ENCODE results near the gene ESAM. TPM values are rescaled to one million over a fixed set of nuclear protein-coding genes. Genes with fewer than 3 reads are reported as not detected.
A peak's percentile ranks its signal among the peaks of the same experiment; 100 is the strongest.

Gene ESAM
- polyA plus RNA-seq, 2 donors: 16.8 to 34.1 TPM

DNA sequence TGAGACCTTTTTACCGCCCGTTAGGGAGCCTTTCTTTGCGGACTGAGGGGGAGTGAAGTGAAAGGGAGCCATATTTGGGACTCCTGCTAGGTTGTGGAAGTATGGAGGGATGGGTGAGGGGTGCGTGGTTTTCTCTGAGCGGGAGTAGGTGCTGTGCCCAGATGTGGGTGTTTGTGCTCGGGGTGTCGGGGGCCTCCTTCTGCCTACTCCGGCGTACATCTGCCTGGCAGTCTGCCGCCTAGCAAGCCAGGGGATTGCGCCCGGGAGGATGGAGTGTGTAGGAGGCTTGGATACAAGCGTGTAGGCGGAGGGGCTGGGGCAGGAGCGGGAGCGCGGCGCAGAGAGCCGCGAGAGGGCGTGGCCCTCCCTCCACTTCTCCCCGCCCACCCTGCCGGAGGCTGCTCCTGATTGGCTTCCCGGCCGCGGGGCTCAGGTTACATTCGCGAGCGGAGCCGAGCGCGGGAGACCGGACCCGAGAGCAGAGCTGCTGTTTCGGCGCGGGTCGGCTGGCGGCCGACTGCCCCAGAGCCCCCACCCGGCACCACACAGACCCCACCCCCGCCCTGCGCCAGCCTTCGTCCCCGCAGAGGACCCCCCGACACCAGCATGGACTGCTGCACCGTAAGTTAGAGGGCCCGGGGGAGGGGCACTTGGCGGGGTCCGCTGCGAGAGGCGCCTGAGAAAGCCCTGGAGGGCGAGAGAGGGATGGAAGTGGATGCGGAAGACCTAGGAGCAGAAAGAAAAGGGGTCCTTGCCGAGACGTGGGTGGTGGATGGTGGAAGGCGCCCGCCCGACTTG, 22.4 kb downstream of the ESAM start, which contains the start of gene NRGN:
Gene NRGN (plus strand): TSS at position 464 of the 798 bp plus-strand sequence. CDS start 143 bp downstream, at position 607.
- Histone ChIP-seq H3K27ac (ENCODE audit: low read depth in 2 of 2, low read length in 1 of 2) (no peak within 1 kb of the TSS), H3K4me1 (ENCODE audit: control insufficient read depth in 2 of 2, insufficient read depth in 2 of 2, low read length in 1 of 2) (peaks cover 0 to 5% of the 10 kb centered on the region in 2 donors), H3K36me3 (ENCODE audit: control insufficient read depth in 2 of 2, insufficient read depth in 2 of 2, low read length in 1 of 2) (no peaks in the 10 kb centered on the region), H3K27me3 (ENCODE audit: control insufficient read depth in 1 of 2, insufficient read depth in 2 of 2, low read length in 2 of 2) (peaks cover 0 to 3% of the 10 kb centered on the region in 2 donors), H3K4me3 (ENCODE audit: low read depth in 1 of 2, low read length in 2 of 2) (peak within 1 kb of the TSS; percentile 35 to 54), H3K9me3 (ENCODE audit: control insufficient read depth in 2 of 2, insufficient read depth in 1 of 2, low read depth in 1 of 2, low read length in 1 of 2) (no peaks in the 10 kb centered on the region)
- 2% methylated on average over 53 to 59 of the region's 59 CpGs for WGBS, 2 donors

DNA sequence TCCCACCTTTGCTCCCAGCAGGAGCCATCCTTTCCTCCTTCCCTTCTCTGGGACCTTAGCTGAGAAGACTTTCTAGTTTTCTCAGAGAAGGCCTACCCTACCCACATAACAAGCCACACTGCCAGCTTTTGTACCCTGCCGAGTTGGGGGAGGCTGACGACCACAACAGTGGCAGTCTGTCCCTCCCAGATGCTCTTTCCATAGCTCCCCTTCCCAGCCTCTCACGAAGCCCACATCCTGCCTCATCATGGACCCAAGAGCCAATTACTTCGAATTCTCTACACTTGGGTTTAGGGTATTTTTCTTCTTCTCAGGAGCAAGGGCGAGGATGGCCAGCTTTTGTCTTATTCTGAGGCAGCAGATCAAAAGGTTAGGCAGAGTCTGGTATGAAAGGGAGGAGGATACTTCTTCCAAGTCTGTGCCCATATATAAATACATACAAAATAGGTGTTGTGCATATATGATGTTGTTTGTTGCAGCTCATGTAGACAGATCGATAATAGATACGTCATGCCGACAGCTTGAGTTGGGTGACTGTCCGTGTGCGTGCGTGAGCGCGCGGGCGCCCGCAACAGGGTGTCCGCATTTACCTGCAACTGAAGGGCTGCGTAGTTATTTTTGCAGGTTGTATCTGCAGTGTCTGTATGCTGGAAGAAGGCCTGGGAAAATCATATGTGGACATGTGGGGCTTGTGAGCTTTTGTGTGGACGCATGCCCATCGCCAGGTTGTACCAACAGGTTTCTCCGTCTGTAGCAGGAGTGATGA, 23.2 kb downstream of the ESAM start:
- Histone ChIP-seq H3K4me3 (ENCODE audit: low read depth in 1 of 2, low read length in 2 of 2) (no peak overlapping the region), H3K36me3 (ENCODE audit: control insufficient read depth in 2 of 2, insufficient read depth in 2 of 2, low read length in 1 of 2) (no peaks in the 10 kb centered on the region), H3K27me3 (ENCODE audit: control insufficient read depth in 1 of 2, insufficient read depth in 2 of 2, low read length in 2 of 2) (peaks cover 0 to 3% of the 10 kb centered on the region in 2 donors), H3K27ac (ENCODE audit: low read depth in 2 of 2, low read length in 1 of 2) (no peak overlapping the region), H3K4me1 (ENCODE audit: control insufficient read depth in 2 of 2, insufficient read depth in 2 of 2, low read length in 1 of 2) (peaks cover 0 to 5% of the 10 kb centered on the region in 2 donors), H3K9me3 (ENCODE audit: control insufficient read depth in 2 of 2, insufficient read depth in 1 of 2, low read depth in 1 of 2, low read length in 1 of 2) (no peaks in the 10 kb centered on the region)
- 61 to 75% methylated on average over 21 of the region's 21 CpGs for WGBS, 2 donors

DNA sequence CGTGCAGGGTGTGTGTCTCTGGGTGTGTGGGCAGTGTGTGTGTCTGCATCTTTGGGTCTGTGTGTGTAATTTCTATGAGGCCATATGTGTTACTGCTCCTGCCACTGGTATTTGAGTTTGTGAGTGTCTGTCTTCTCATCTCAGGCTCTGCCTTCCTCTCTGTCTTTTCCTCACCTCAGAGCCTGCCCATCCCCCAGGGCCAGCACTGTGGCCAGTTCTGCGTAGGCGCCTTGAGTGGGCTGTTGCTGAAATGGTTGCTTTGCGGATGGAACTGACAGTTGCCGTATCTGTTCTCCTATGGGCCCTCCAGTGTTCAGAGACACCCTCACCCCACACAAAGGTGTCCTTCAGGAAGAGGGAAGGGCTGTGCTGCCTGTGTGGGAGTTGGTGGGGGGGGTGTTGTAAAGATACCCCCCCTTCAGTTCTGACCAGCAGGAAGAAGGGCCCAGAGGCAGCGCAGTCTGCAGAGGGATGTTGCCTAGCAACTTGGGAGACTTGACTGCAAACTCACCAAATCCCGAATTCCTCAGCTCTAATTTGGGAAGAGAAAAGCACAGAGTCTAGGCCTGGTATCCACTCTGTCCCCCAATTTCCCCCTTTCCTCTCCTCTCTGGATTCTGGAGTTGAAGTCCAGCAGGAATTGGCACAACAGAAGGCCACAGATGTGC, 24.3 kb downstream of the ESAM start:
- 81 to 88% methylated on average over 7 of the region's 7 CpGs for WGBS, 2 donors
- Histone ChIP-seq H3K4me3 (ENCODE audit: low read depth in 1 of 2, low read length in 2 of 2) (no peak overlapping the region), H3K27me3 (ENCODE audit: control insufficient read depth in 1 of 2, insufficient read depth in 2 of 2, low read length in 2 of 2) (peaks cover 0 to 3% of the 10 kb centered on the region in 2 donors)

DNA sequence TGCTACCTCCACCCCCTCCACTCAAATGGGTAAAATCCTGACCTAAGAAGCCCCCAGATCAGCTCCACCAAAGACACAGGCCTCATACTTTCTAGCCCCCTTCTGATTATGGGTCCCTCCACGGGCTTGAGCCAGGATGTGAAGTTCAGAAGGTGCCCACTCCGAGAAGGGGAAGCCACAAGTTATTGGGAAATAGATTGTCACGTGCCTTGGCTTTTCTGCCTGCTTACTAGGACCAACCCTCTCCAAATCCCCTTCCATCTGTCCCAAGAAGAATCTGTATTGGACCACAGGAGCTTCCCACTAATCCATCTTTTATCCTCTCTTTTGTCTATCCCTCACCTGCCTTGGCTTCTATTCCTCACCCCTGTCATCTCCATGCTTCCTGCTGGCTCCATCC, 25.4 kb downstream of the ESAM start:
- no peak overlapping the region for H3K27ac ChIP-seq (ENCODE audit: low read depth in 2 of 2, low read length in 1 of 2)
- H3K9me3 ChIP-seq (ENCODE audit: control insufficient read depth in 2 of 2, insufficient read depth in 1 of 2, low read depth in 1 of 2, low read length in 1 of 2): no peaks in the 10 kb centered on the region
- H3K36me3 ChIP-seq (ENCODE audit: control insufficient read depth in 2 of 2, insufficient read depth in 2 of 2, low read length in 1 of 2): no peaks in the 10 kb centered on the region
- peaks cover 0 to 5% of the 10 kb centered on the region in 2 donors for H3K4me1 ChIP-seq (ENCODE audit: control insufficient read depth in 2 of 2, insufficient read depth in 2 of 2, low read length in 1 of 2)
- peaks cover 0 to under 1% of the 10 kb centered on the region in 2 donors for H3K27me3 ChIP-seq (ENCODE audit: control insufficient read depth in 1 of 2, insufficient read depth in 2 of 2, low read length in 2 of 2)
- H3K4me3 ChIP-seq (ENCODE audit: low read depth in 1 of 2, low read length in 2 of 2): no peak overlapping the region
- WGBS, 2 donors: 53 to 55% methylated on average over 3 of the region's 3 CpGs

More for the DNA sequence above, 24.3 kb downstream of the ESAM start:
- peaks cover 0 to 5% of the 10 kb centered on the region in 2 donors for H3K4me1 ChIP-seq (ENCODE audit: control insufficient read depth in 2 of 2, insufficient read depth in 2 of 2, low read length in 1 of 2)
- H3K36me3 ChIP-seq (ENCODE audit: control insufficient read depth in 2 of 2, insufficient read depth in 2 of 2, low read length in 1 of 2): no peaks in the 10 kb centered on the region
- no peak overlapping the region for H3K27ac ChIP-seq (ENCODE audit: low read depth in 2 of 2, low read length in 1 of 2)
- no peaks in the 10 kb centered on the region for H3K9me3 ChIP-seq (ENCODE audit: control insufficient read depth in 2 of 2, insufficient read depth in 1 of 2, low read depth in 1 of 2, low read length in 1 of 2)

DNA sequence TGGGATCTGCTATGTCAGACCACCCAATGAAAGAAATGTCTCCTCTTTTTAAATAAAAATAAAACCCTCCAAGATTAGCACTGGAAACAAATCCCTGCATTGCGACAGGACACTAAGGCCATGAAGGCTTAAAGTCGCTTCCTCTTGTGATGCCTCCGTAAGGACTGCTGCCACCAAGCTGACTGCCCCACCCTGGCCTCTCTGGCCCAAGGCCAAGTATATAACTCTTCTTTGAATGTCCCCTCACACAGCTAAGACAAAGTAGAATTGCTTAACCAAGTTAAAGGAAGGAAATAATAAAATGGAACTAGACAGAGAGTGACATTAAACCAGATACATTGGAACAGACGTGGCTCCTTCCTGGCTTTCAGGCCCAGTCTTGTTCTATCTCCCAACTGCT, 29.9 kb downstream of the ESAM start:
- H3K27ac ChIP-seq (ENCODE audit: low read depth in 2 of 2, low read length in 1 of 2): no peak overlapping the region
- 78 to 92% methylated on average over 4 of the region's 4 CpGs for WGBS, 2 donors
- no peaks in the 10 kb centered on the region for H3K9me3 ChIP-seq (ENCODE audit: control insufficient read depth in 2 of 2, insufficient read depth in 1 of 2, low read depth in 1 of 2, low read length in 1 of 2)
- no peaks in the 10 kb centered on the region for H3K4me1 ChIP-seq (ENCODE audit: control insufficient read depth in 2 of 2, insufficient read depth in 2 of 2, low read length in 1 of 2)
- no peaks in the 10 kb centered on the region for H3K36me3 ChIP-seq (ENCODE audit: control insufficient read depth in 2 of 2, insufficient read depth in 2 of 2, low read length in 1 of 2)
- no peaks in the 10 kb centered on the region for H3K27me3 ChIP-seq (ENCODE audit: control insufficient read depth in 1 of 2, insufficient read depth in 2 of 2, low read length in 2 of 2)
- H3K4me3 ChIP-seq (ENCODE audit: low read depth in 1 of 2, low read length in 2 of 2): no peak overlapping the region

DNA sequence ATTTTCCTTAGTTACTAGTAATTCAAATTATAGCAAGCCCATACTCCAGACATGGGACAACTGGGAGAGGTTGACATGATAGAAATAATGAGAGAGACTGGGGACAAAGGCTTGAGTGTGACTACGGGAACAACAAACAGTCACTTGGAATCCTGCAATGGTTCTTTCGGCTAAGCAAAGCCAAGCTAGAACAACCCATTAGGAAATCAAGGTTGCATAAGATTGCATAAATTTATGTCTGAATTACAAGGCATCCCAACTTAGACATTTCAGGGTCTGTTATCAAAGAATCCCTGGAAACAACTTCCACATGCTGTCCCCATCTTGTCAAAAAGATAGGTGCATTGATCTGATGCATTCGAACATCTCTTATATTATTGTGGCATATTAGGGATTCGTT, 32.5 kb downstream of the ESAM start:
- Histone ChIP-seq H3K9me3 (ENCODE audit: control insufficient read depth in 2 of 2, insufficient read depth in 1 of 2, low read depth in 1 of 2, low read length in 1 of 2) (no peaks in the 10 kb centered on the region), H3K27me3 (ENCODE audit: control insufficient read depth in 1 of 2, insufficient read depth in 2 of 2, low read length in 2 of 2) (no peaks in the 10 kb centered on the region), H3K27ac (ENCODE audit: low read depth in 2 of 2, low read length in 1 of 2) (no peak overlapping the region), H3K36me3 (ENCODE audit: control insufficient read depth in 2 of 2, insufficient read depth in 2 of 2, low read length in 1 of 2) (no peaks in the 10 kb centered on the region), H3K4me3 (ENCODE audit: low read depth in 1 of 2, low read length in 2 of 2) (no peak overlapping the region), H3K4me1 (ENCODE audit: control insufficient read depth in 2 of 2, insufficient read depth in 2 of 2, low read length in 1 of 2) (no peaks in the 10 kb centered on the region)
- WGBS, 2 donors: 88 to 90% methylated on average over 4 of the region's 4 CpGs

DNA sequence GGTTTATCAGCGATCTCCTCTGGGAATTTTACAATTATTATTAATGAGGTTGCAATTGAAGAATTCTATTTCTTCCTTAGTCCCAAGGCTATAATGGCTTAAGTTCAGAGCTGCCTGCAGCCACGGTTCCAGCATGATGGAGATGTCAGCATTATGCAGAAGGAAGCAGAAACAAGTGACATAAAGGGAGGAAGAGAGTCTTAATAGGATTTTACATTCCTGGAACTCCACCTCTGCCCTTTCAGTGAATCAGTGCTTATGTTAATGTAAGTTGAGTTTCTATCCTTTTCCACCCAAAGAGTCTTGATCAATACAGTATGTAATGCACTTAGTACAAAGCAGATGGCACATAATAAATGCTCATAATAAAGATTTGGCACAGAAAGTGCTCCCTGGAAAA, 34.0 kb downstream of the ESAM start:
- Histone ChIP-seq H3K4me1 (ENCODE audit: control insufficient read depth in 2 of 2, insufficient read depth in 2 of 2, low read length in 1 of 2) (no peaks in the 10 kb centered on the region), H3K36me3 (ENCODE audit: control insufficient read depth in 2 of 2, insufficient read depth in 2 of 2, low read length in 1 of 2) (no peaks in the 10 kb centered on the region), H3K27me3 (ENCODE audit: control insufficient read depth in 1 of 2, insufficient read depth in 2 of 2, low read length in 2 of 2) (no peaks in the 10 kb centered on the region), H3K27ac (ENCODE audit: low read depth in 2 of 2, low read length in 1 of 2) (no peak overlapping the region), H3K9me3 (ENCODE audit: control insufficient read depth in 2 of 2, insufficient read depth in 1 of 2, low read depth in 1 of 2, low read length in 1 of 2) (no peaks in the 10 kb centered on the region), H3K4me3 (ENCODE audit: low read depth in 1 of 2, low read length in 2 of 2) (no peak overlapping the region)
- WGBS, 2 donors: 74 to 81% methylated on average over 2 of the region's 2 CpGs

DNA sequence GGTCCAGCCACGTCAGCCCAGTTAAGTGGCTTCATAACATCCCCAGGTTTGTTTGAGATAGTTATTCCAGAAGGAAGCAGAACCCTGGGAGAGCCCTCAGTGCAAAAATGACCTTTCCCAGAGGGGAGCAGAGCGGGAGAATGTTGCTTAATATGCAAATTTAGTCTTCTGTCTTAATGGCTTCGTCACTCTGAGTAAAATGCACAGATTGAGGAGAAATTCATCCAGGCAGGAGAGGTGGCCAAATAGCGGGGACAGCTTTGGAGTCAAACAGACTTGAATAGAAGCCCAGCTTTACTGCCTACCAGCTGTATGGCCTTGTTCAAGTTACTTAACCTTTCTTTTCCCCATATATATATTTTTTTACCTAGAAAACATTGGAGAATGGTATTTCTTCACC, 34.6 kb downstream of the ESAM start:
- WGBS, 2 donors: 86 to 87% methylated on average over 4 of the region's 4 CpGs
- Histone ChIP-seq H3K4me3 (ENCODE audit: low read depth in 1 of 2, low read length in 2 of 2) (no peak overlapping the region), H3K9me3 (ENCODE audit: control insufficient read depth in 2 of 2, insufficient read depth in 1 of 2, low read depth in 1 of 2, low read length in 1 of 2) (no peaks in the 10 kb centered on the region), H3K27me3 (ENCODE audit: control insufficient read depth in 1 of 2, insufficient read depth in 2 of 2, low read length in 2 of 2) (no peaks in the 10 kb centered on the region), H3K36me3 (ENCODE audit: control insufficient read depth in 2 of 2, insufficient read depth in 2 of 2, low read length in 1 of 2) (no peaks in the 10 kb centered on the region), H3K4me1 (ENCODE audit: control insufficient read depth in 2 of 2, insufficient read depth in 2 of 2, low read length in 1 of 2) (no peaks in the 10 kb centered on the region), H3K27ac (ENCODE audit: low read depth in 2 of 2, low read length in 1 of 2) (no peak overlapping the region)

DNA sequence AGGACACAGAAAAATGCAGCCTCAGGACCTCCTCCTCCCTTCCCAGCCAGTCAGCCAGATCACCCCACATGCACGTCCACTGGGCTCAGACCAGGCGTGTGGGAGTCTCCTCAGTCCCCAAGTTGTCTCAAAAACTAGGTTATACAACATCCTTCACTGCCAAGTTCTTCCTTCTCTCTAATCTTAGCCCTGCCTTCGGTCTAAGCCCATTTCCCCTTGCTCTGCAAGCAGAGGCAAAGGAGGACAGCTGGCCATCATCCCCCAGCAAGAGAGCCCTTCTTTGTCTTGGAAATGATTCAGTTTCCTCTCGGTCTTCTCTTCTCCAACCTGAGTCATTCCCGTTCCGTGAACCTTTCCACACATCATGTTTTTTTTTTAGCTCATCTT, 36.4 kb downstream of the ESAM start:
- no peaks in the 10 kb centered on the region for H3K36me3 ChIP-seq (ENCODE audit: control insufficient read depth in 2 of 2, insufficient read depth in 2 of 2, low read length in 1 of 2)
- no peak overlapping the region for H3K4me3 ChIP-seq (ENCODE audit: low read depth in 1 of 2, low read length in 2 of 2)
- H3K27ac ChIP-seq (ENCODE audit: low read depth in 2 of 2, low read length in 1 of 2): no peak overlapping the region
- peaks cover 0 to 4% of the 10 kb centered on the region in 2 donors for H3K27me3 ChIP-seq (ENCODE audit: control insufficient read depth in 1 of 2, insufficient read depth in 2 of 2, low read length in 2 of 2)
- H3K4me1 ChIP-seq (ENCODE audit: control insufficient read depth in 2 of 2, insufficient read depth in 2 of 2, low read length in 1 of 2): no peaks in the 10 kb centered on the region
- WGBS, 2 donors: 32 to 48% methylated on average over 6 of the region's 6 CpGs
- H3K9me3 ChIP-seq (ENCODE audit: control insufficient read depth in 2 of 2, insufficient read depth in 1 of 2, low read depth in 1 of 2, low read length in 1 of 2): no peaks in the 10 kb centered on the region

Data from esophagus (tissue), 2 donors.